Esophagus mucosa (tissue), 1 donor: Measurements from ENCODE around the gene RAB31. TPM values are rescaled to one million over a fixed set of nuclear protein-coding genes. Genes with fewer than 3 reads are reported as not detected.
A peak's percentile ranks its signal among the peaks of the same experiment; 100 is the strongest.
"Not testable (repeated sequence)": the region's sequence is repeated elsewhere in the genome, so short reads cannot be mapped to it uniquely, and the experiment has no call there.

Experiments
- ATAC-seq: fragments of 200-7000 bp; cut with Tn5 transposase; one replicate; pipeline ENCODE4 v1.9.1; 2020
- total RNA-seq: library from RNA; stranded (reverse); gene quantifications from one replicate; pipeline ENCODE4 v1.2.4, GENCODE V29; 2023
- donor health status: DM: yes; HTN: yes; CAD: no.

The RAB31 gene
- total RNA-seq, 1 donor from 2014 or later, result 50.0 TPM

DNA sequence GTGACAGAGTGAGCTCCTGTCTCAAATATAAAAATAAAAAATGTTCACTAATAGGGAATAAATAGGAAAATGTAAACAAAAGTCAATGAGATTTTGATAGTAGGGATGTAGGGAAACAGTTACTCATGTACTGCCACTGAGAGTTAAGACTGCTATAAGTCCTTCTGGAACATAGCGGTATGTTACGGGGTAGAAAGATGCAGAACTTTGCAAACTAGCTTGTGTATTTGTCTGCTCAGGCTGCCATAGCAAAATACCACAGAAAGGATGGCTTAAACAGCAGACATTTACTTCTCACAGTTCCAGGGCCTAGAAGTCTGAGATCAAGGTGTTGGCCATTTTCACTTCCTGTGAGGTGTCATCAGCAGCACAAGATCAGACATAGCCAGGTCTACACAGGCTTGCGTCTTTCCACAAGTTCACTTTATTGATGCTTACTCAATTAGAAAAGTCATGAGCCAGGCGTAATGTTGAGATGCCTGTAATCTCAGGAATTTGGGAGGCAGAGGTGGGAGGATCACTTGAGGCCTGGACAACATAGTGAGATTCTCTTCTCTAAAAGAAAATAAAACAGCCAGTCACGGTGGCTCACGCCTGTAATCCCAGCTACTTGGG lies 186.5 kb downstream of the RAB31 start:
- peak; percentile 51 for ATAC-seq

GRCh38 chr18:9897129-9897528 lies 189.0 kb downstream of the RAB31 start:
- no peak for ATAC-seq

- ATAC-seq, result not testable (repeated sequence)
Observed at GRCh38 chr18:9897787-9898291, 189.7 kb downstream of the RAB31 start.

DNA sequence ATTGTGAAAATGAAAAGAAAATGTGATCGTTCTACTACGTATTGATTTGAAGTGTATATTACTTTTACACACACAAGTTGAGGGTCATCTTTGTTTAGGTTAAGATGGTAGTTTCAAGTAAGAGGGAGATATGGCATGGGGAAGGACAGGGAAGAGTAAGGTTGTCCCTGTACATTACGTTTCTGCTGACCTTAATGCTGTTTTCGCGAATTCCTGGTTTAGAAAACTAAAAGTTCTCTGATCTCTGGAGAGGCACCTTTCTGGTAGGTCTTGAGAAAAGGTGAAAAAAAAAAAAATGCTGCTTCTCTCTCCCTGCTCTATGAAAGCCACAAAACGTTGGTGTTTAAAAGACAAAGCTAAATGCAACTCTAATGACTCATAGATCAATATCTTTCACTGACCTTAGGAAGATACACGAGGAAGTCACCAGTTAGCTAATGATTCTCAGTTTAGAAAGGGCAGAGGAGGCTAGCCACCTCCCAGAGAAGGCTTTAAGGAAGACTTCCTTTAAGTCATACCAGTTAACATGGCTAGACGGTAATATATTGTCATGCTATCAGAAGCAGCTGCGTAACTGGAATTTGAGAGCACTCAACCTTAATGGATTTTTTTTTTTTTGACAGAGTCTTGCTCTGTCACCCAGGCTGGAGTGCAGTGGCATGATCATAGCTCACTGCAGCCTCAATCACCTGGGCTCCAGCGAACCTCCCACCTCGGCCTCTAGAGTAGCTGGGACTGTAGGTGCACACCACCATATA lies 190.9 kb downstream of the RAB31 start:
- ATAC-seq, result peak; percentile 73

DNA sequence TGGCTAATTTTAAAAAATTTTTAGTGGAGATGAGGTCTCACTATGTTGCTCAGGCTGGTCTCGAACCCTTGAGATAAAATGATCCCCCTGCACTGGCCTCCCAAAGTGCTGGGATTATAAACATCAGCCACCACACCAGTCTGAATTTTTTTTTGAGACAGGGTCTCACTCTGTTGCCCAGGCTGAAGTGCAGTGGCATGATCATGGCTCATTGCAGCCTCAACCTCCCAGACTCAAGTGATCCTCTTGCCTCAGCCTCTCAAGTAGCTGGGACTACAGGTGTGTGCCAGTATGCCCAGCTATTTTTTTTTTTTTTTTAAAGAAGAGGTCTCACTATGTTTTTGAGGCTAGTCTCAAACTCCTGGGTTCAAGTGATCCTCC lies 191.4 kb downstream of the RAB31 start:
- not testable (repeated sequence) for ATAC-seq

- no peak for ATAC-seq
Observed at GRCh38 chr18:9900699-9901098, 192.6 kb downstream of the RAB31 start.

GRCh38 chr18:9901377-9901776 lies 193.3 kb downstream of the RAB31 start:
- ATAC-seq, result no peak

DNA sequence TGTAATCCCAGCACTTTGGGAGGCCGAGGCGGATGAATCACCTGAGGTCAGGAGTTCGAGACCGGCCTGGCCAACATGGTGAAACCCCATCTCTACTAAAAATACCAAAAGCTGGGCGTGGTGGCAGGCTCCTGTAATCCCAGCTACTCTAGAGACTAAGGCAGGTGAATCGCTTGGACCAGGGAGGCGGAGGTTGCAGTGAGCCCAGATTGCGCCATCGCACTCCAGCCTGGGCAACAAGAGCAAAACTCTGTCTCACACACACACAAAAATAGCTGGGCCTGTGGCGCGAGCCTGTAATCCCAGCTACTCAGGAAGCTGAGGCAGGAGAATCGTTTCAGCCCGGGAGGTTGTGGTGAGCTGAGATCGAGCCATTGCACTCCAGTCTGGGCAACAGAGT lies 194.2 kb downstream of the RAB31 start:
- peak; percentile 52 for ATAC-seq

DNA sequence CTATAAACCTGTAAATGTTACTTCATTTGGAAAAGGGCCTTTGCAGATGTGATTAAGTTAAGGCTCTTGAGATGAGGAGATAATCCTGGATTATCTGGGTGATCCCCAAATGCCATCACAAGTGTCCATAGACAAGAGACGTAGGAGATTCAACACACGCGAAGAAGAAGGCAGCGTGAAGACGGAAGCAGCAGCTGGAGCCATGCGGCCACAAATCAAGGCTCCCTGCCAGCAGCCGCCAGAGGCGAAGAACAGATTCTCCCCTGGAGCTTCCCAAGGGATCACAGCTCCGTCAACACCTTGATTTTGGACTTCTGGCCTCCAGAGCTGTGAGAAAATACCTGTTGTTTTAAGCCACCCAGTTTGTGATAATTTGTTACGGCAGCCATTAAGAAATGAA lies 194.7 kb downstream of the RAB31 start:
- ATAC-seq, result no peak

DNA sequence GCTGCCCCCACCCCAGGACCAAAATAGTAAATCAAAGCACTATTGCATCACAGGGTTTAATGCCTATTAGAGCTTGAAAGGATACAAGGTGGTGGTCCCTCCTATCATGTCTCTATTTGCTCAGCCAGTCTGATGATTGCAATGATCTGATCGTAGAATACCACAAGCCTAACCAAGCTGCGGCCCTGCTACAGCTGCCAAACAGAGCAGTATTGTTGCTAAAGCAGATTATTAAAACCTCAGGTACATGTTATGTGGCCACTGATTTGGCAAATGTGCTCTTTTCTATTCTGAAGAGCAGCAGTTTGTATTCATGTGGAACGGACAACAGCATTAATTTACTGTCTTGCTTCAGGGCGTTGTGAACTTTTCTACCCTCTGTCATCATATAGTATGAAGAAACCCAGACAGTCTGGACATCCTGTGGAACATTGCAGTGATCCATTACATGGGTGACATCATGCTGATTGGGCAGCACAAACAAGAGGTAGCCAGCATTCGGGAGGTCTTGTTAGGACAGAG lies 197.4 kb downstream of the RAB31 start:
- ATAC-seq, result peak; percentile 50

DNA sequence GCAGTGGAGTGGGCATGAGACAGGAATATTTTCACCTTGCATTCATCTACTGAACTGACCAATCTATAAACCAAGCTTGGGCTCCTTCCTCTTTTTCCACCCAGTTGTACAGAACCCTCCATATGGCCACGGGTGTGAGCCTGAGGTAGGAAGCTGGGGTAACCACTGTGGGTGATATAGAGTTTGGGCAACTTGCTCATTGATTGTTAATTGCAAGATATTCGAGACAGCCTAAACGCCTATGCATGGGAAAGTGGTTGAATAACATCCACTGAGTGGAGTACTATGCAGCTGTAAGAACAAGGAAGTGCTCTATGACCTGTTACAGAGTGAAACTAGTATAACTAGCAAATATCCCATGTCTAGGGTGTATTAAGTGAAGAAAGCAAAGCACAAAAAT lies 198.4 kb downstream of the RAB31 start:
- ATAC-seq, result peak; percentile 43

DNA sequence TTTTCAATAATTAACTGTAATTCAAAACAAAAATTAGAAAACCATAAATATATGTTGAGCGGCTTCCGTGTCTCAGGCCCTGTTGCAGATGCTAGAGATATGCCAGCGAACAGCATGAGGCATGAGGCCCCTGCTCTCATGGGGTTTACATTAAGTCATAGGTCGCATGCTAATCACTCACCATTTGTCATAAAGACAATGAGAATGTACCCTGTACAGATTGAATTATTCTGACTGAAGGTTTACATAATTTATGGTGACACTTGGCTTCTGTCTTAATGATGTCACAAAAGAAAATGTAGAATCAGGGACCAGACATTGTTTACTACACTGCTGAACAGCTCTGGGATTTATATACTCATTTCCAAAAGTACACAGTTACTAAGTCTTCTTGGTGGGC lies 199.8 kb downstream of the RAB31 start:
- ATAC-seq, result no peak

DNA sequence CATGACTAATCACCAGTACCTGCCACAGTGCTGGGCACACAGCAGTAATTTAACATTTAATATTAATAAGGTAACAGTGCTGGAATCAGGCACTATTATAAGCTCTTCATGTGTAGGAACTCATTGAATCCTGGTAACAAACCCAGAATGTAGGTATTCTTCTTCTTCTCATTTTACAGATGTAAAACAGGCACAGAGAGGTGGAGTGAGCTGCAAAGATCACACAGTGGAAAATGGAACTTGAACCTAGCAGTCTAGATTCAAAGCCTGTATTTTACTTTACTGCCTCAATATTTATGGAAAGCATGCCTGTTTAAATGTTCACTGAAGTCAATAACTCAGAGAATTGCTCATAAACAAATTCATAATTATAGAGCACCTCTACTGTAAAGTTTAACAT lies 202.0 kb downstream of the RAB31 start:
- no peak for ATAC-seq

DNA sequence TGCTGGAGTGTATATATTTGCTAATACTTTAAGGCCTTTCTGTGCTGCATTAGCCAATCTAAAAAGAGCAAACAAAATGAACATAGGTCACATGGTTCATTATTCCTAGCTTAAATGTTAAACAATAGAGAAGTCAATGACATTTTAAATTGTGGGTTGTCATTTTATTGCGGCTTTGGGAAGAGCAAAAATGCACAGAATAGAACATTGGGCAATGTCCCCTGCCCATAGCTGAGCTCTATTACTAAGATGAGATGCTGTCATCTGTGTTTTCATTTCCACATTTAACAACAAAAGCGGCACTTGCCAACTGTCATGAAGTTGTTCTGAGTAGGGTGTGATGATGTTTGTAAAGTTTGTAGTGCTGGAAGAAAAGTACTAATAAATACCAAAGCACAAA lies 202.6 kb downstream of the RAB31 start:
- ATAC-seq, result no peak

DNA sequence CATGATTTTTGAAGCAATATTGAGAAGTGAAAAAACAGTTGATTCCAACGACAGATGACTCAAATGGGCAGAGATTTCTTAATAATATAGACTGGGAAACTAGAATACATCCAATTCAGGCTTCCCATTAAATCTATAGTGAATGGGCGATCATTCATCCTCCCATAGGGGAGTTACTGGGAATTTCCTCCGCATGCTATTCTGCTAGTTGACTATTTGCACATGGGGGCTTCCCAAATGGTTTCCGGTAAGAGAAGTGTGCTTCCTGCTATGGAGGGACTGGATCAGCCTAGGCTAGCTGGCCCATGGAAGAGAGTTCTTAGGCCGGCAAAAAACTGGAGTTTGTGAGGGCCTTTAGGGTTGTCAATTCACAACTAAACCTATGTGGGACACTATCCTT lies 203.1 kb downstream of the RAB31 start:
- ATAC-seq, result no peak

Other genes starting within 250 kb of the RAB31 start
- 93.7 TPM for gene RALBP1, start 232.8 kb upstream of the RAB31 start, total RNA-seq
- gene PPP4R1, start 93.7 kb upstream of the RAB31 start, total RNA-seq, result 164 TPM
- not detected for gene TXNDC2, start 177.7 kb downstream of the RAB31 start, total RNA-seq
- gene VAPA, start 205.7 kb downstream of the RAB31 start, total RNA-seq, result 232 TPM